Mesothelial cell of epicardium (in vitro differentiated cells): ENCODE results near the gene TRIP12. TPM values are rescaled to one million over a fixed set of nuclear protein-coding genes. Genes with fewer than 3 reads are reported as not detected.

Experiments used
- DNase-seq, 2 experiments: peaks; one replicate each; pipeline ENCODE4 v3.0.0; 2021; ENCODE audit warnings: low spot score in 2 of 2; ENCODE audit not compliant: unreplicated experiment in 2 of 2
- H3K27ac Mint-ChIP-seq: 2 replicates; pipeline ENCODE4 v1.8.0; 2021; ENCODE audit warnings: mixed read lengths
- H3K27me3 Mint-ChIP-seq: 2 replicates; pipeline ENCODE4 v1.8.0; 2021; ENCODE audit warnings: low read depth, mixed read lengths
- H3K36me3 Mint-ChIP-seq: 2 replicates; pipeline ENCODE4 v1.8.0; 2021; ENCODE audit warnings: mixed read lengths
- H3K4me1 Mint-ChIP-seq: 2 replicates; pipeline ENCODE4 v1.8.0; 2021; ENCODE audit warnings: mixed read lengths
- H3K4me3 Mint-ChIP-seq: 2 replicates; pipeline ENCODE4 v1.8.0; 2021; ENCODE audit warnings: mild to moderate bottlenecking, moderate library complexity, mixed read lengths
- H3K9me3 Mint-ChIP-seq: 2 replicates; pipeline ENCODE4 v1.8.0; 2021; ENCODE audit warnings: mixed read lengths
- CTCF ChIP-seq: fragments of 200-600 bp; sonication (generic); IDR thresholded peaks from one replicate; pipeline ENCODE4 v1.5.0; 2021; ENCODE audit warnings: antibody characterized with exemption; ENCODE audit not compliant: unreplicated experiment
- total RNA-seq: library from RNA; stranded (reverse); gene quantifications from 3 replicates; pipeline ENCODE4 v1.2.1, GENCODE V29; 2021

TRIP12 gene
- total RNA-seq, 1 donor from 2014 or later: 253 TPM

GRCh38 chr2:229920011-229920641 is 1.7 kb downstream of the TRIP12 start:
- H3K36me3 Mint-ChIP-seq: peaks cover 12% of the 10 kb centered on the region
- peak overlapping the region; percentile 99 for H3K27ac Mint-ChIP-seq
- H3K4me1 Mint-ChIP-seq: peaks cover 16% of the 10 kb centered on the region
- H3K4me3 Mint-ChIP-seq: peak overlapping the region; percentile 99
- no peak for TF ChIP-seq CTCF
- H3K27me3 Mint-ChIP-seq: peaks cover 1% of the 10 kb centered on the region
- no peaks in the 10 kb centered on the region for H3K9me3 Mint-ChIP-seq
- no peak for DNase-seq

GRCh38 chr2:229917793-229918192 is 4.0 kb downstream of the TRIP12 start:
- no peak for DNase-seq
- Mint-ChIP-seq H3K27ac (peak overlapping the region; percentile 30), H3K9me3 (no peaks in the 10 kb centered on the region), H3K36me3 (peaks cover 12% of the 10 kb centered on the region), H3K27me3 (peaks cover 1% of the 10 kb centered on the region), H3K4me1 (peaks cover 17% of the 10 kb centered on the region), H3K4me3 (no peak overlapping the region)
- TF ChIP-seq CTCF: no peak

- TF ChIP-seq CTCF: no peak
- H3K4me1 Mint-ChIP-seq: peaks cover 18% of the 10 kb centered on the region
Measured at GRCh38 chr2:229914171-229914570, 7.6 kb downstream of the TRIP12 start.

GRCh38 chr2:229910832-229911412 is 10.9 kb downstream of the TRIP12 start:
- Mint-ChIP-seq H3K4me1 (peaks cover 18% of the 10 kb centered on the region), H3K27me3 (no peaks in the 10 kb centered on the region), H3K36me3 (peaks cover 10% of the 10 kb centered on the region), H3K9me3 (no peaks in the 10 kb centered on the region), H3K4me3 (no peak overlapping the region), H3K27ac (peak overlapping the region; percentile 50)
- no peak for DNase-seq
- no peak for TF ChIP-seq CTCF

More at GRCh38 chr2:229914171-229914570, 7.6 kb downstream of the TRIP12 start:
- no peaks in the 10 kb centered on the region for H3K27me3 Mint-ChIP-seq
- H3K9me3 Mint-ChIP-seq: no peaks in the 10 kb centered on the region
- no peak for DNase-seq
- no peak overlapping the region for H3K4me3 Mint-ChIP-seq
- peaks cover 12% of the 10 kb centered on the region for H3K36me3 Mint-ChIP-seq
- H3K27ac Mint-ChIP-seq: no peak overlapping the region

GRCh38 chr2:229910147-229910831 is 11.5 kb downstream of the TRIP12 start:
- no peaks in the 10 kb centered on the region for H3K27me3 Mint-ChIP-seq

More at GRCh38 chr2:229910147-229910831, 11.5 kb downstream of the TRIP12 start:
- H3K36me3 Mint-ChIP-seq: peaks cover 10% of the 10 kb centered on the region
- H3K27ac Mint-ChIP-seq: peak overlapping the region; percentile 50
- H3K4me3 Mint-ChIP-seq: no peak overlapping the region
- TF ChIP-seq CTCF: no peak
- no peak for DNase-seq
- H3K9me3 Mint-ChIP-seq: no peaks in the 10 kb centered on the region
- H3K4me1 Mint-ChIP-seq: peaks cover 18% of the 10 kb centered on the region
